ENCODE data around the gene CALCR. TPM values are rescaled to one million over a fixed set of nuclear protein-coding genes. Genes with fewer than 3 reads are reported as not detected.

CALCR gene
- total RNA-seq, 8 experiments from 2014 or later, result 0.08 to 0.14 (median 0.12) TPM; not detected in 4

GRCh38 chr7:93475811-93476210 lies 98.7 kb downstream of the CALCR start:
- no peak overlapping the region for H3K27ac ChIP-seq
- H3K4me3 ChIP-seq, result no peak overlapping the region
- WGBS, 10 experiments, result 22 to 100% (median 45%) methylated on average over 1 to 4 of the region's 4 CpGs; no CpG with 5 or more reads in 2 of the 10 experiments
- in situ Hi-C loops (cut with MboI; ENCODE audit: low pct_unique_long_range_greater_than_20kb in 2 of 9, low sequenced_read_pairs in 9 of 9, unreplicated experiment in 9 of 9), result no loop called here
- H3K4me1 ChIP-seq (replicated peaks in 1 of 2), result peaks cover 0 to 15% of the 10 kb centered on the region in 2 donors
- no peak for ATAC-seq (replicated peaks in 6 of 8)

GRCh38 chr7:93471456-93471855 lies 103.1 kb downstream of the CALCR start:
- Histone ChIP-seq H3K4me3 (no peak overlapping the region), H3K27ac (no peak overlapping the region), H3K4me1 (replicated peaks in 1 of 2) (peaks cover 0 to 12% of the 10 kb centered on the region in 2 donors)
- in situ Hi-C loops (cut with MboI; ENCODE audit: low pct_unique_long_range_greater_than_20kb in 2 of 9, low sequenced_read_pairs in 9 of 9, unreplicated experiment in 9 of 9), result no loop called here
- peak in 4 of 8 experiments; percentile 30 to 64 (median 42) for ATAC-seq (replicated peaks in 6 of 8)
- WGBS, 10 experiments, result 31 to 100% (median 80%) methylated on average over 1 to 2 of the region's 2 CpGs; no CpG with 5 or more reads in 3 of the 10 experiments

GRCh38 chr7:93463764-93464163 lies 110.8 kb downstream of the CALCR start:
- 40 to 100% (median 86%) methylated on average over 1 to 2 of the region's 2 CpGs; no CpG with 5 or more reads in 1 of the 10 experiments for WGBS, 10 experiments
- ATAC-seq (replicated peaks in 6 of 8), result no peak
- H3K27ac ChIP-seq, result no peak overlapping the region
- H3K4me1 ChIP-seq (replicated peaks in 1 of 2), result no peaks in the 10 kb centered on the region
- in situ Hi-C loops (cut with MboI; ENCODE audit: low pct_unique_long_range_greater_than_20kb in 2 of 9, low sequenced_read_pairs in 9 of 9, unreplicated experiment in 9 of 9), result no loop called here
- H3K4me3 ChIP-seq, result no peak overlapping the region

GRCh38 chr7:93461350-93461749 lies 113.2 kb downstream of the CALCR start:
- WGBS, 10 experiments, result 17 to 100% (median 76%) methylated on average over 1 to 2 of the region's 2 CpGs
- peak in 3 of 8 experiments; percentile 23 to 42 (median 37) for ATAC-seq (replicated peaks in 6 of 8)
- in situ Hi-C loops (cut with MboI; ENCODE audit: low pct_unique_long_range_greater_than_20kb in 2 of 9, low sequenced_read_pairs in 9 of 9, unreplicated experiment in 9 of 9), result no loop called here
- H3K27ac ChIP-seq, result no peak overlapping the region
- H3K4me3 ChIP-seq, result no peak overlapping the region
- H3K4me1 ChIP-seq (replicated peaks in 1 of 2), result no peaks in the 10 kb centered on the region

GRCh38 chr7:93453262-93453661 lies 121.3 kb downstream of the CALCR start:
- ATAC-seq (replicated peaks in 6 of 8), result no peak
- Histone ChIP-seq H3K4me1 (replicated peaks in 1 of 2) (no peaks in the 10 kb centered on the region), H3K27ac (no peak overlapping the region), H3K4me3 (no peak overlapping the region)
- in situ Hi-C loops (cut with MboI; ENCODE audit: low pct_unique_long_range_greater_than_20kb in 2 of 9, low sequenced_read_pairs in 9 of 9, unreplicated experiment in 9 of 9), result no loop called here
- 15 to 100% (median 44%) methylated on average over 2 to 4 of the region's 4 CpGs for WGBS, 10 experiments

GRCh38 chr7:93448176-93448575 lies 126.3 kb downstream of the CALCR start:
- no peak overlapping the region for H3K27ac ChIP-seq
- ATAC-seq (replicated peaks in 6 of 8), result no peak
- 0 to 100% (median 67%) methylated on average over 1 of the region's 1 CpG; no CpG with 5 or more reads in 3 of the 10 experiments for WGBS, 10 experiments
- in situ Hi-C loops (cut with MboI; ENCODE audit: low pct_unique_long_range_greater_than_20kb in 2 of 9, low sequenced_read_pairs in 9 of 9, unreplicated experiment in 9 of 9), result loop anchor here in 1 of 9 experiments (25.0 kb wide), 1 partner anchor 89 kb away; no protein-coding TSS in a partner anchor
- peaks cover 0 to 2% of the 10 kb centered on the region in 2 donors for H3K4me1 ChIP-seq (replicated peaks in 1 of 2)
- H3K4me3 ChIP-seq, result no peak overlapping the region

GRCh38 chr7:93447509-93447908 lies 127.0 kb downstream of the CALCR start:
- no peak for ATAC-seq (replicated peaks in 6 of 8)
- H3K27ac ChIP-seq, result no peak overlapping the region
- in situ Hi-C loops (cut with MboI; ENCODE audit: low pct_unique_long_range_greater_than_20kb in 2 of 9, low sequenced_read_pairs in 9 of 9, unreplicated experiment in 9 of 9), result loop anchor here in 1 of 9 experiments (25.0 kb wide), 1 partner anchor 90 kb away; no protein-coding TSS in a partner anchor
- peaks cover 0 to 2% of the 10 kb centered on the region in 2 donors for H3K4me1 ChIP-seq (replicated peaks in 1 of 2)
- H3K4me3 ChIP-seq, result no peak overlapping the region
- WGBS, 10 experiments, result 0 to 91% (median 83%) methylated on average over 1 to 2 of the region's 2 CpGs; no CpG with 5 or more reads in 1 of the 10 experiments

- no peak overlapping the region for H3K27ac ChIP-seq
- H3K4me3 ChIP-seq, result no peak overlapping the region
- 25 to 100% (median 66%) methylated on average over 1 to 4 of the region's 6 CpGs; no CpG with 5 or more reads in 1 of the 10 experiments for WGBS, 10 experiments
- peak in 3 of 8 experiments; percentile 33 to 67 (median 62) for ATAC-seq (replicated peaks in 6 of 8)
- in situ Hi-C loops (cut with MboI; ENCODE audit: low pct_unique_long_range_greater_than_20kb in 2 of 9, low sequenced_read_pairs in 9 of 9, unreplicated experiment in 9 of 9), result loop anchor here in 1 of 9 experiments (25.0 kb wide), 1 partner anchor 95 kb away; no protein-coding TSS in a partner anchor
- H3K4me1 ChIP-seq (replicated peaks in 1 of 2), result peaks cover 0 to 2% of the 10 kb centered on the region in 2 donors
These were observed 131.9 kb downstream of the CALCR start for GRCh38 chr7:93442478-93443224.

- Histone ChIP-seq H3K4me3 (no peak overlapping the region), H3K27ac (no peak overlapping the region), H3K4me1 (replicated peaks in 1 of 2) (no peaks in the 10 kb centered on the region)
- no peak for ATAC-seq (replicated peaks in 6 of 8)
- WGBS, 10 experiments, result 7 to 100% (median 92%) methylated on average over 2 to 6 of the region's 6 CpGs; no CpG with 5 or more reads in 1 of the 10 experiments
- in situ Hi-C loops (cut with MboI; ENCODE audit: low pct_unique_long_range_greater_than_20kb in 2 of 9, low sequenced_read_pairs in 9 of 9, unreplicated experiment in 9 of 9), result loop anchor here in 1 of 9 experiments (25.0 kb wide), 1 partner anchor 102 kb away; no protein-coding TSS in a partner anchor
These were observed 138.7 kb downstream of the CALCR start for GRCh38 chr7:93435791-93436190.

- WGBS, 10 experiments, result 0 to 84% (median 10%) methylated on average over 1 to 2 of the region's 2 CpGs; no CpG with 5 or more reads in 4 of the 10 experiments
- Histone ChIP-seq H3K4me1 (replicated peaks in 1 of 2) (no peaks in the 10 kb centered on the region), H3K27ac (no peak overlapping the region), H3K4me3 (no peak overlapping the region)
- in situ Hi-C loops (cut with MboI; ENCODE audit: low pct_unique_long_range_greater_than_20kb in 2 of 9, low sequenced_read_pairs in 9 of 9, unreplicated experiment in 9 of 9), result loop anchor here in 1 of 9 experiments (25.0 kb wide), 1 partner anchor 105 kb away; no protein-coding TSS in a partner anchor
- no peak for ATAC-seq (replicated peaks in 6 of 8)
These were observed 142.4 kb downstream of the CALCR start for GRCh38 chr7:93432130-93432529.

- Histone ChIP-seq H3K27ac (no peak overlapping the region), H3K4me1 (replicated peaks in 1 of 2) (peaks cover 0 to 3% of the 10 kb centered on the region in 2 donors), H3K4me3 (no peak overlapping the region)
- ATAC-seq (replicated peaks in 6 of 8), result no peak
- WGBS, 10 experiments, result 0 to 100% (median 67%) methylated on average over 1 to 8 of the region's 8 CpGs; no CpG with 5 or more reads in 1 of the 10 experiments
- in situ Hi-C loops (cut with MboI; ENCODE audit: low pct_unique_long_range_greater_than_20kb in 2 of 9, low sequenced_read_pairs in 9 of 9, unreplicated experiment in 9 of 9), result loop anchor here in 1 of 9 experiments (25.0 kb wide), 1 partner anchor 106 kb away; no protein-coding TSS in a partner anchor
These were observed 143.5 kb downstream of the CALCR start for GRCh38 chr7:93430917-93431588.

- WGBS, 10 experiments, result 15 to 100% (median 81%) methylated on average over 1 to 3 of the region's 3 CpGs
- in situ Hi-C loops (cut with MboI; ENCODE audit: low pct_unique_long_range_greater_than_20kb in 2 of 9, low sequenced_read_pairs in 9 of 9, unreplicated experiment in 9 of 9), result loop anchor here in 1 of 9 experiments (25.0 kb wide), 1 partner anchor 108 kb away; no protein-coding TSS in a partner anchor
These were observed 145.0 kb downstream of the CALCR start for GRCh38 chr7:93429563-93429962.

GRCh38 chr7:93427107-93427506 lies 147.4 kb downstream of the CALCR start:
- peaks cover 0 to 3% of the 10 kb centered on the region in 2 donors for H3K4me1 ChIP-seq (replicated peaks in 1 of 2)
- no peak for ATAC-seq (replicated peaks in 6 of 8)
- H3K4me3 ChIP-seq, result no peak overlapping the region
- H3K27ac ChIP-seq, result no peak overlapping the region
- 0 to 100% (median 66%) methylated on average over 1 to 2 of the region's 2 CpGs for WGBS, 10 experiments
- in situ Hi-C loops (cut with MboI; ENCODE audit: low pct_unique_long_range_greater_than_20kb in 2 of 9, low sequenced_read_pairs in 9 of 9, unreplicated experiment in 9 of 9), result loop anchor here in 1 of 9 experiments (25.0 kb wide), 1 partner anchor 110 kb away; no protein-coding TSS in a partner anchor

More at GRCh38 chr7:93429563-93429962, 145.0 kb downstream of the CALCR start:
- Histone ChIP-seq H3K27ac (no peak overlapping the region), H3K4me3 (no peak overlapping the region), H3K4me1 (replicated peaks in 1 of 2) (peaks cover 0 to 3% of the 10 kb centered on the region in 2 donors)
- no peak for ATAC-seq (replicated peaks in 6 of 8)
